Renal cortical epithelial cell (primary cell): ENCODE measurements around the gene TLE4. TPM values are rescaled to one million over a fixed set of nuclear protein-coding genes. Genes with fewer than 3 reads are reported as not detected.
"Not testable (repeated sequence)": the region's sequence is repeated elsewhere in the genome, so short reads cannot be mapped to it uniquely, and the experiment has no call there.

Experiments
- DNase-seq: peaks from one replicate; pipeline ENCODE4 v3.0.0-alpha.2; 2011; ENCODE audit warnings: low read depth
- total RNA-seq: library from RNA; depleted of rRNA; stranded (reverse); fragments of >200 nt; gene quantifications from 2 replicates; pipeline ENCODE4 v1.2.3, GENCODE V29; 2014

Gene TLE4
- 8.1 and 9.6 TPM in 2 replicates for total RNA-seq

- DNase-seq: peak; percentile 100
Measured at GRCh38 chr9:79571309-79572031, at the start of gene TLE4. TSS of gene TLE4 (plus strand) at chr9:79571965. CDS start at chr9:79572791, 826 bp downstream.

- no peak for DNase-seq
Measured at GRCh38 chr9:79522793-79523192, 49.0 kb upstream of the TLE4 start.

DNA sequence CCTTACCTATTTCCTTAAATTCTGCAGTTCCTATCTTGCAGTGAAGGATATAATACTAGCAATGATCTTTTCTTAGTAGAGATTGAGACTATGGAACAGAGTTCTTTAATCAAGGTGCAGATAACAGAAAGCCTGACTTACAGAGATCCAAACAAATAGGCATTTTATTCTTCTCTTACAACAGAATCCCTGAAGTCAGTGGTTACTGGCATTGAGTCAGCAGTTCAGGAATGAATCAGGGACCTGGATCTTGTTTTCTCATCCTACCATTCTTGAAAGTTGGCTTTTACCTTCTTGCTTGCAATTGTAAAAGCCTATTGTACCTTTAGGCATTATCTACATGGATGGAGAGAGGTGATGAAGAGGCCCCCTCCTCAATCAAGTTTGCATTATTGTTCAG, 47.5 kb upstream of the TLE4 start:
- DNase-seq: peak; percentile 13

- no peak for DNase-seq
Measured at GRCh38 chr9:79526149-79526672, 45.6 kb upstream of the TLE4 start.

- DNase-seq: no peak
Measured at GRCh38 chr9:79535534-79535933, 36.2 kb upstream of the TLE4 start.

- DNase-seq: no peak
Measured at GRCh38 chr9:79537838-79538237, 33.9 kb upstream of the TLE4 start.

- no peak for DNase-seq
Measured at GRCh38 chr9:79542735-79543620, 28.8 kb upstream of the TLE4 start.

DNA sequence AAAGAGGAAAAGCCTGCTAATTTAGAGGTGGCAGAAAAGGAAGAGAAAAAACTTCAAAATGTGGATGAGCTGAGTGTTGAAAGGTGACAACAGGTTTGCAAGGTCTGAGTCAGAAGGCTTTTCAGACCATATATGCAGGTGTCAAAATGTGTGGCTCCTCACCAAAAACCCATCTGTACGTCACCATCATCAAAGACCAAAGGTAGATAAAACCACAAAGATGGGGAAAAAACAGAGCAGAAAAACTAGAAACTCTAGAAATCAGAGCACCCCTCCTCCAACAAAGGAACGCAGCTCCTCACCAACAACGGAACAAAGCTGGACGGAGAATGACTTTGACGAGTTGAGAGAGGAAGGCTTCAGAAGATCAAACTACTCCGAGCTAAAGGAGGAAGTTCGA, 27.4 kb upstream of the TLE4 start:
- not testable (repeated sequence) for DNase-seq

DNA sequence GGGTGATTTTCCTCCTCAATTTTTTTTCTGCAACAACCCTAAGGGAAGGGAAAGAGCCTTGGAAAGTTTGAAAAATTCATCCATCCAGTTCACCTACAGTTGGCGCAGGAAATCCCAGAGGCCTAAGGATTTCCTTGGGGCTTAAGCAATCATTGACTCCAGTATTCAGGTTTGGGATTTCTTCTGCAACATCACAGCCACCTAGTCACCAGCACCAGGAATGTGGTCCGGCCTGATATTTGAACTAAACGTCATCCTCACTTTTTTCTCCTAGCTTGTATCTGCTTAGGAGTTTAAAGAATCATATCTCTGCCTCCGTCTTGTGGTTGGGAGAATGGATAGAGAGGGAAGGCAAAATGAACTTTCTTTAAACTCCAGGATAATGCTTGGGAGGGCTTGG, 20.2 kb upstream of the TLE4 start:
- DNase-seq: no peak

- no peak for DNase-seq
Measured at GRCh38 chr9:79551994-79552393, 19.8 kb upstream of the TLE4 start.

- no peak for DNase-seq
Measured at GRCh38 chr9:79555474-79556089, 16.2 kb upstream of the TLE4 start.

- DNase-seq: no peak
Measured at GRCh38 chr9:79559495-79560181, 12.1 kb upstream of the TLE4 start.

GRCh38 chr9:79562749-79563386, 8.9 kb upstream of the TLE4 start:
- no peak for DNase-seq

DNA sequence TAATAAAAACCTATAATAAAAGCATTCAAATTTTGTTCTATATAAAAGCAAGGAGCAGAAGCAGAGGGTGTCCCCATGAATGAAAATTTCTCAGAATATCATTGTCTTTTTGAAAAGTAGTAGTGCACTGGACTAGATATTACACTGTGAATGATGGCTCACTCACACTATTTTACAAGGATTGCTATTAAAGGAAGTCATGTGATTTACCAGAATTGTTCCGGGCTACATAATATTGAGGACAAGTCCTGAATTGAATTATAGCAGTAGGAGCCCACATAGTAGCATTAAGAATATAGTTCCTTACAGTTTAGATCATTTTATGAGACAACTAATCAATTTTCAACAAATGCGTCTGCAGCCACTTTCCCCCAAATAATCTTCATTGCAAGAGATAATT, 7.7 kb upstream of the TLE4 start:
- no peak for DNase-seq

DNA sequence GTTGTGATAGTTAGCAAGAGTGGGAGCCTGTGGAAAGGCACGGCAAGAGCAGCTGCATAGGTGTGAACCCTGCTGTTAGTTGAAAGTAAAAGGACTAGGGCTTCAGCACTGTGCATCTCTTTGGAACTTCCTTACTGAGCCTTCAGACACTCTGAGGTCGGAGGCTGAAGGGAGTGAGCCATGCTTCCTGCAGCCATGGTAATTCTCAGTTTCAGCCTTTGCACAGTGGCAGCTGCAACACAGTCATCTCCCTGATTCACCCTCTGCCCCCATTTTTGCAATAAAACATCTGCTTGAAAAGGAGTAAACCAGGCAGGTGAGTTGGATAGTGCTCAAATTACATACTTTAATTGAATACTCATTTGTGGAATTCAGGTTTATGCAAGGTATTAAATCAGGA, 6.5 kb upstream of the TLE4 start:
- DNase-seq: no peak

- no peak for DNase-seq
Measured at GRCh38 chr9:79567671-79568098, 4.1 kb upstream of the TLE4 start.

DNA sequence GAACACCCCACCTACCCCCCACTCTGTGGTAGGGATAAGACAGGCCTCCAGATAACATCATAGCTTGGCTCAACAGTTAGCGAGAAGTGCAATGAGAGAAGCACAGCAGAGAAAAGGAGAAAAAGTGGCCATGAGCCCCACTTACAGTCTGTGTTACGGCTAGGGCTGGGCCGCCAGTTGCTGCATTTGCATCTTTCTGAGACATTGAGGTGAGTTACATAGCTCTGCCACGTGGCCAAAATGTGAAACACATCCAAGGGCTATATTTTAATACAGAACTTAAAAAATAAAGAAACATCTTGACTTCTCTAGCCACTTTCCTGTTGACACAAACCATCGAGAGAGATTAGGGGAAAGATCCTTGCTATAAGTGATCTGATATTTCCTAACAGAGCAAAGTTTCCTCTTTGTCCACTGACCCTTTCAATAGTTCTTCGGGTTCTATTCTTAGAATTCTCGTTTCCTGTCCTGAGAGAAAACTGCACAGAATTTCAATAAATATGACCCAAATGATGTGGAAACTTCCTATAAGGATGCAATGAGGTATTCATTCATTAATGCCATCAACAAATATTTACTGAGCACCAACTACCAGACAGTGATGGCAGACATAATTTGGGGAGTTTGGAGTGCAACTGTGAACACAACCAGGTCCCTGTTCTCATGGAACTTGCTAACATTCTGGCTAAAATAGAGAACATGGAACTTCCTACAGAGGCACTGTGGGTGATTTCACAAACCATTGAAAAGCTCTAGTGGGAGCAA, 3.2 kb upstream of the TLE4 start:
- no peak for DNase-seq

GRCh38 chr9:79569814-79570447, 1.8 kb upstream of the TLE4 start:
- no peak for DNase-seq

- no peak for DNase-seq
Measured at GRCh38 chr9:79570448-79571308, 1.1 kb upstream of the TLE4 start.
